Panc1 (cell line): ENCODE data around the gene FNIP1. TPM values are rescaled to one million over a fixed set of nuclear protein-coding genes. Genes with fewer than 3 reads are reported as not detected.
A peak's percentile ranks its signal among the peaks of the same experiment; 100 is the strongest.

Source experiments
- ATAC-seq: fragments of 200-7000 bp; cut with Tn5 transposase; 2 replicates; pipeline ENCODE4 v1.9.1; 2020; ENCODE audit warnings: mild to moderate bottlenecking, moderate library complexity
- BruUV-seq: library from RNA; stranded (reverse); fragments of 400-500 nt; replicated peaks from 2 replicates; lab custom pipeline; 2021; lab: Mats Ljungman, UMichigan
- CTCF ChIA-PET: fragments of 300-600 bp; sonication (Branson Sonifier 250); formaldehyde crosslinking; loops from one replicate; lab custom pipeline; 2022; ENCODE audit warnings: antibody characterized with exemption; lab: Charles Lee
- POLR2A ChIA-PET: fragments of 300-600 bp; sonication (Branson Sonifier 250); formaldehyde crosslinking; loops from one replicate; lab custom pipeline; 2022; ENCODE audit warnings: antibody characterized with exemption; lab: Charles Lee
- DNase-seq: peaks from one replicate; pipeline ENCODE4 v3.0.0-alpha.2; 2010; ENCODE audit warnings: low read depth, low spot score
- H3K27ac ChIP-seq: 2 replicates; pipeline ENCODE4 v1.5.1; 2011; ENCODE audit warnings: mild to moderate bottlenecking, low read length, inconsistent platforms
- H3K27me3 ChIP-seq: fragments of 200-500 bp; sonication (Bioruptor generic); 2 replicates; pipeline ENCODE4 v1.6.0; 2014; ENCODE audit warnings: low read length, inconsistent platforms; ENCODE audit not compliant: control insufficient read depth, insufficient read depth
- H3K36me3 ChIP-seq: fragments of 200-500 bp; sonication (Bioruptor generic); 2 replicates; pipeline ENCODE4 v1.5.1; 2014; ENCODE audit warnings: inconsistent platforms, mild to moderate bottlenecking, low read length, moderate library complexity; ENCODE audit not compliant: control insufficient read depth, insufficient read depth
- H3K4me1 ChIP-seq: 2 replicates; pipeline ENCODE4 v1.5.1; 2011; ENCODE audit warnings: inconsistent platforms, mild to moderate bottlenecking, low read length, moderate library complexity; ENCODE audit not compliant: control insufficient read depth, insufficient read depth
- H3K4me3 ChIP-seq, 2 experiments: 2 replicates each; pipeline ENCODE4 v1.5.1; 2011 to 2012; ENCODE audit warnings: low read depth in 2 of 2, low read length in 2 of 2, mild to moderate bottlenecking in 2 of 2, inconsistent platforms in 1 of 2, moderate library complexity in 1 of 2
- H3K9me3 ChIP-seq: fragments of 200-500 bp; sonication (Bioruptor generic); 2 replicates; pipeline ENCODE4 v1.5.1; 2014; ENCODE audit warnings: low read depth, mild to moderate bottlenecking, inconsistent platforms, low read length, moderate library complexity; ENCODE audit not compliant: control insufficient read depth, insufficient read depth
- CTCF ChIP-seq: fragments of 450-650 bp; IDR thresholded peaks from 2 replicates; pipeline ENCODE4 v1.5.1; 2017; ENCODE audit warnings: mild to moderate bottlenecking
- POLR2AphosphoS5 ChIP-seq: IDR thresholded peaks from 2 replicates; pipeline ENCODE4 v1.6.1; 2012; ENCODE audit warnings: mild to moderate bottlenecking, low read depth, low read length, moderate library complexity
- REST ChIP-seq, 2 experiments: IDR thresholded peaks; 2 replicates each; pipeline ENCODE4 v1.6.1; 2011 to 2012; ENCODE audit warnings: low read depth in 2 of 2, control low read depth in 1 of 2, low read length in 1 of 2, mild to moderate bottlenecking in 1 of 2, moderate library complexity in 1 of 2; ENCODE audit not compliant: insufficient read depth in 1 of 2
- SIN3A ChIP-seq: IDR thresholded peaks from 2 replicates; pipeline ENCODE4 v1.6.1; 2012; ENCODE audit warnings: low read depth, mild to moderate bottlenecking, low read length, moderate library complexity, borderline replicate concordance; ENCODE audit not compliant: insufficient read depth
- TCF7L2 ChIP-seq: IDR thresholded peaks from 2 replicates; pipeline ENCODE4 v1.6.1; 2011; ENCODE audit warnings: mild to moderate bottlenecking, low read depth, low read length, inconsistent platforms
- in situ Hi-C: cut with HindIII; loops from 2 replicates; pipeline ENCODE4 v1.10.0; 2016; ENCODE audit warnings: low sequenced_read_pairs, low pct_unique_long_range_greater_than_20kb
- intact Hi-C: fragments of 100-400 bp; cut with micrococcal nuclease; formaldehyde crosslinking; loops from one replicate; pipeline ENCODE4 v1.10.0; 2022; ENCODE audit not compliant: unreplicated experiment
- total RNA-seq: library from RNA; stranded (reverse); gene quantifications from one replicate; pipeline ENCODE4 v1.2.1, GENCODE V29; 2021; ENCODE audit not compliant: unreplicated experiment

The FNIP1 gene
- total RNA-seq, 1 experiment from 2014 or later: 48.3 TPM

- intact Hi-C loops: no loop called here
- ATAC-seq (no peak), DNase-seq (no peak)
- Histone ChIP-seq H3K36me3 (no peaks in the 10 kb centered on the region), H3K27me3 (no peaks in the 10 kb centered on the region), H3K27ac (no peak overlapping the region), H3K9me3 (no peaks in the 10 kb centered on the region), H3K4me1 (peaks cover 6% of the 10 kb centered on the region; the same call in 1 of the 2 replicates), H3K4me3 (no peak overlapping the region)
- TF ChIP-seq CTCF (no peak), POLR2AphosphoS5 (no peak), SIN3A (no peak)
- no TSS peak for BruUV-seq
- POLR2A ChIA-PET: no interaction called here
- in situ Hi-C loops: no loop called here
- CTCF ChIA-PET: no interaction called here
These were observed 179.5 kb downstream of the FNIP1 start for GRCh38 chr5:131617140-131617822.

GRCh38 chr5:131615957-131616356 is 180.9 kb downstream of the FNIP1 start:
- peaks cover 9% of the 10 kb centered on the region for H3K4me1 ChIP-seq
- CTCF ChIA-PET: no interaction called here
- BruUV-seq: TSS peak; percentile 46
- POLR2A ChIA-PET: no interaction called here
- no peak for ATAC-seq
- no peaks in the 10 kb centered on the region for H3K9me3 ChIP-seq
- in situ Hi-C loops (no loop called here), intact Hi-C loops (no loop called here)
- no peaks in the 10 kb centered on the region for H3K36me3 ChIP-seq
- no peak overlapping the region for H3K27ac ChIP-seq
- DNase-seq: no peak
- no peak for TF ChIP-seq TCF7L2
- TF ChIP-seq REST (IDR thresholded peaks at IDR 0.05; ENCODE audit: insufficient read depth in 1 of 2, low read depth in 2 of 2, low read length in 1 of 2): no peak
- no peak for TF ChIP-seq SIN3A
- no peak for TF ChIP-seq POLR2AphosphoS5
- no peaks in the 10 kb centered on the region for H3K27me3 ChIP-seq
- H3K4me3 ChIP-seq: no peak overlapping the region

GRCh38 chr5:131613423-131613822 is 183.4 kb downstream of the FNIP1 start:
- H3K36me3 ChIP-seq: no peaks in the 10 kb centered on the region
- DNase-seq (no peak), ATAC-seq (no peak)
- H3K9me3 ChIP-seq: no peaks in the 10 kb centered on the region
- ChIA-PET CTCF (no interaction called here), POLR2A (interaction anchor here (0.6 to 0.7 kb wide), 2 partner anchors 12 to 16 kb away, joined by 3 to 7 read pairs; no protein-coding TSS in a partner anchor)
- peaks cover 21% of the 10 kb centered on the region for H3K4me1 ChIP-seq
- in situ Hi-C loops (no loop called here), intact Hi-C loops (no loop called here)
- no peaks in the 10 kb centered on the region for H3K27me3 ChIP-seq
- no TSS peak for BruUV-seq
- no peak overlapping the region for H3K4me3 ChIP-seq
- TF ChIP-seq POLR2AphosphoS5 (no peak), SIN3A (no peak)
- no peak overlapping the region for H3K27ac ChIP-seq
